Uterus (tissue), 4 donors: ENCODE results near the gene PRRT1B. TPM values are rescaled to one million over a fixed set of nuclear protein-coding genes. Genes with fewer than 3 reads are reported as not detected.

ENCODE experiments used
- DNase-seq, 2 donors: peaks; one replicate each; pipeline ENCODE4 v3.0.0-alpha.2; 2019 to 2020
- H3K27ac ChIP-seq, 2 donors: fragments of 200-600 bp; sonication (generic); 1 replicate in 1 of 2; 2 replicates in 1 of 2; pipeline ENCODE4 v1.5.1; 2016 to 2018
- H3K27me3 ChIP-seq, 2 donors: fragments of 200-600 bp; sonication (generic); one replicate each; pipeline ENCODE4 v1.5.1; 2018 to 2019; ENCODE audit warnings: control low read depth in 1 of 2
- H3K36me3 ChIP-seq, 2 donors: fragments of 200-600 bp; sonication (generic); one replicate each; pipeline ENCODE4 v1.5.1; 2019; ENCODE audit warnings: control low read depth in 1 of 2
- H3K4me1 ChIP-seq, 2 donors: fragments of 200-600 bp; sonication (generic); one replicate each; pipeline ENCODE4 v1.5.1; 2018 to 2019; ENCODE audit warnings: control low read depth in 1 of 2
- H3K4me3 ChIP-seq, 2 donors: fragments of 200-600 bp; sonication (generic); 1 replicate in 1 of 2; 2 replicates in 1 of 2; pipeline ENCODE4 v1.5.1; 2018 to 2019; ENCODE audit warnings: mild to moderate bottlenecking in 1 of 2
- H3K9me3 ChIP-seq, 2 donors: fragments of 200-600 bp; sonication (generic); one replicate each; pipeline ENCODE4 v1.5.1; 2019; ENCODE audit warnings: control low read depth in 1 of 2
- CTCF ChIP-seq, 4 experiments: fragments of 200-600 bp in 2 of 4; fragments of 450-650 bp in 2 of 4; sonication (generic) in 2 of 4; IDR thresholded peaks; one replicate each; pipeline ENCODE4 v1.5.1; 2016 to 2019; ENCODE audit warnings: antibody characterized with exemption in 4 of 4, mild to moderate bottlenecking in 2 of 4, moderate library complexity in 1 of 4
- POLR2A ChIP-seq, 2 donors: fragments of 450-650 bp; IDR thresholded peaks; one replicate each; pipeline ENCODE4 v1.6.1; 2016; ENCODE audit warnings: antibody characterized with exemption in 2 of 2, mild to moderate bottlenecking in 1 of 2, moderate library complexity in 1 of 2
- intact Hi-C: fragments of 100-400 bp; cut with DNase I; formaldehyde crosslinking; loops from one replicate; pipeline ENCODE4 v1.15.1; 2023; ENCODE audit warnings: low total_unique reads
- total RNA-seq, 4 donors: library from RNA; depleted of rRNA in 3 of 4; stranded (reverse); fragments of >200 nt in 3 of 4; gene quantifications; one replicate each; pipeline versions ENCODE4 v1.1.0 to v1.2.4, GENCODE V29; 2014 to 2023
- donor health status: DM: yes; HTN: yes; CAD: no.

The PRRT1B gene
- not detected for total RNA-seq

- H3K4me1 ChIP-seq = peaks cover 0 to 11% of the 10 kb centered on the region in 2 donors
- TF ChIP-seq CTCF (IDR thresholded peaks at IDR 0.05) (no peak), POLR2A (IDR thresholded peaks at IDR 0.05) (no peak)
- H3K36me3 ChIP-seq = no peaks in the 10 kb centered on the region
- intact Hi-C loops = no loop called here
- H3K27me3 ChIP-seq = peaks cover 4 to 27% of the 10 kb centered on the region in 2 donors
- DNase-seq = no peak
- no peak within 1 kb of the TSS for H3K4me3 ChIP-seq
- H3K27ac ChIP-seq = no peak within 1 kb of the TSS
- peaks cover 0 to 11% of the 10 kb centered on the region in 2 donors for H3K9me3 ChIP-seq
Observed at GRCh38 chr9:131545003-131545785, at the start of gene PRRT1B. Gene PRRT1B, plus strand, starts transcription at chr9:131545523. Its CDS starts 93 bp downstream, at chr9:131545616.

- no peaks in the 10 kb centered on the region for H3K9me3 ChIP-seq
- intact Hi-C loops = no loop called here
Observed at GRCh38 chr9:131495785-131496184, 49.5 kb upstream of the PRRT1B start.

GRCh38 chr9:131496844-131497405, 48.4 kb upstream of the PRRT1B start:
- no peaks in the 10 kb centered on the region for H3K36me3 ChIP-seq
- H3K9me3 ChIP-seq = no peaks in the 10 kb centered on the region
- no peaks in the 10 kb centered on the region for H3K4me1 ChIP-seq
- no peak overlapping the region for H3K27ac ChIP-seq
- no peak for TF ChIP-seq CTCF (IDR thresholded peaks at IDR 0.05)
- TF ChIP-seq POLR2A (IDR thresholded peaks at IDR 0.05) = no peak
- no peak overlapping the region for H3K4me3 ChIP-seq
- DNase-seq = no peak
- intact Hi-C loops = no loop called here
- H3K27me3 ChIP-seq = no peaks in the 10 kb centered on the region

More at GRCh38 chr9:131495785-131496184, 49.5 kb upstream of the PRRT1B start:
- Histone ChIP-seq H3K27me3 (no peaks in the 10 kb centered on the region), H3K4me1 (no peaks in the 10 kb centered on the region), H3K27ac (no peak overlapping the region), H3K36me3 (no peaks in the 10 kb centered on the region), H3K4me3 (no peak overlapping the region)
- DNase-seq = no peak
- no peak for TF ChIP-seq CTCF (IDR thresholded peaks at IDR 0.05)
- no peak for TF ChIP-seq POLR2A (IDR thresholded peaks at IDR 0.05)

GRCh38 chr9:131499254-131499767, 46.0 kb upstream of the PRRT1B start:
- no peaks in the 10 kb centered on the region for H3K4me1 ChIP-seq
- H3K27ac ChIP-seq = no peak overlapping the region
- no peak for DNase-seq
- TF ChIP-seq CTCF (IDR thresholded peaks at IDR 0.05) = no peak
- no peak for TF ChIP-seq POLR2A (IDR thresholded peaks at IDR 0.05)
- H3K27me3 ChIP-seq = no peaks in the 10 kb centered on the region
- no peak overlapping the region for H3K4me3 ChIP-seq
- H3K36me3 ChIP-seq = no peaks in the 10 kb centered on the region
- intact Hi-C loops = no loop called here
- H3K9me3 ChIP-seq = no peaks in the 10 kb centered on the region

- Histone ChIP-seq H3K9me3 (no peaks in the 10 kb centered on the region), H3K4me3 (no peak overlapping the region), H3K4me1 (no peaks in the 10 kb centered on the region), H3K36me3 (no peaks in the 10 kb centered on the region), H3K27me3 (no peaks in the 10 kb centered on the region), H3K27ac (no peak overlapping the region)
- DNase-seq = no peak
- no peak for TF ChIP-seq CTCF (IDR thresholded peaks at IDR 0.05)
- TF ChIP-seq POLR2A (IDR thresholded peaks at IDR 0.05) = no peak
- intact Hi-C loops = no loop called here
Observed at GRCh38 chr9:131500377-131500776, 44.9 kb upstream of the PRRT1B start.
